Neural progenitor cell (in vitro differentiated cells): ENCODE measurements around the gene GALM.

Source experiments
- EZH2 ChIP-seq: fragments of 200-600 bp; sonication (generic); IDR thresholded peaks from 2 replicates; pipeline ENCODE4 v1.6.1; 2017; ENCODE audit warnings: antibody characterized with exemption, mild to moderate bottlenecking, moderate library complexity
- TF ChIP-seq, protein P1 (sequence below): fragments of 200-600 bp; sonication (generic); IDR thresholded peaks from 2 replicates; pipeline ENCODE4 v1.5.1; 2017; ENCODE audit warnings: antibody characterized with exemption, mild to moderate bottlenecking

DNA sequence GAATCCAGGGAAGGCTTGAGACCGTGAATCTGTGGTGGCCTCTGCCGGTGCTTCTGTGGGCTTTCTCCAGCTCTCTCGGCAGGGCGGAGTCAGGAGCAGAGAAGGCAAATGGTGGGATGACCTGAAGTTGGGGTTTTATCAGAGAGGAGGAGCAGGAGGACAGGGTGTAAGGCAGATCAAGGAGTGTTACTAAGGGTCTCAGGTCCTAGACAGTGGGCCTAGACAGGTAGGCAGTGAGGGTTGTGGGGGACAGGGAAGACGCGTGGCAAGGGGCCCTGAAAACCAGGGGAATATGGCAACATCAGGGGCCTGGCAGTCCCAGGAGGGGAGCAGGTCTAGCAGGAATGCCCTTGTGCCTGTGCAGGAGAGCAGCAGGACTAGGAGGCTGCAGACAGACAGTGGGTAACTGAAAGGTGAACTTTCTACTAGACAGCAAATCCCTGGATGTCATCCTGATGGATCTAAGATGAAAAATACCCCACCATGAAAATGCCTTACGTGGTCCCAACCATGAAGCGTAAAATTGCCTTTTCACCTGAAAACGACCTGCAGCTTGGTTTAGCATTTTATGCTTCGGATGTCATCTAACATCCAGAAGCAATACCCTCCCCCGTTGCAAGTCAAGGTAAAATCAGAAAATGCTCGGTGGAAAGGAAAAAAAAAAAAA is 43.1 kb downstream of the GALM start:
- TF ChIP-seq, protein P1, sequence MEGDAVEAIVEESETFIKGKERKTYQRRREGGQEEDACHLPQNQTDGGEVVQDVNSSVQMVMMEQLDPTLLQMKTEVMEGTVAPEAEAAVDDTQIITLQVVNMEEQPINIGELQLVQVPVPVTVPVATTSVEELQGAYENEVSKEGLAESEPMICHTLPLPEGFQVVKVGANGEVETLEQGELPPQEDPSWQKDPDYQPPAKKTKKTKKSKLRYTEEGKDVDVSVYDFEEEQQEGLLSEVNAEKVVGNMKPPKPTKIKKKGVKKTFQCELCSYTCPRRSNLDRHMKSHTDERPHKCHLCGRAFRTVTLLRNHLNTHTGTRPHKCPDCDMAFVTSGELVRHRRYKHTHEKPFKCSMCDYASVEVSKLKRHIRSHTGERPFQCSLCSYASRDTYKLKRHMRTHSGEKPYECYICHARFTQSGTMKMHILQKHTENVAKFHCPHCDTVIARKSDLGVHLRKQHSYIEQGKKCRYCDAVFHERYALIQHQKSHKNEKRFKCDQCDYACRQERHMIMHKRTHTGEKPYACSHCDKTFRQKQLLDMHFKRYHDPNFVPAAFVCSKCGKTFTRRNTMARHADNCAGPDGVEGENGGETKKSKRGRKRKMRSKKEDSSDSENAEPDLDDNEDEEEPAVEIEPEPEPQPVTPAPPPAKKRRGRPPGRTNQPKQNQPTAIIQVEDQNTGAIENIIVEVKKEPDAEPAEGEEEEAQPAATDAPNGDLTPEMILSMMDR = no peak
- no peak for TF ChIP-seq EZH2
